Sigmoid colon (tissue), 4 donors: ENCODE measurements around the gene EFCAB13.

Source experiments
- CTCF ChIP-seq, 4 experiments: fragments of 450-650 bp in 3 of 4; fragments of 200-600 bp in 1 of 4; IDR thresholded peaks; one replicate each; pipeline ENCODE4 v1.5.1; 2016 to 2019; ENCODE audit warnings: antibody characterized with exemption in 4 of 4, mild to moderate bottlenecking in 3 of 4, moderate library complexity in 2 of 4
- POLR2A ChIP-seq, 2 donors: fragments of 450-650 bp; IDR thresholded peaks; one replicate each; pipeline ENCODE4 v1.6.1; 2016; ENCODE audit warnings: antibody characterized with exemption in 2 of 2, mild to moderate bottlenecking in 2 of 2, moderate library complexity in 2 of 2
- POLR2AphosphoS5 ChIP-seq, 4 donors: sonication (generic); formaldehyde crosslinking; IDR thresholded peaks; one replicate each; pipeline ENCODE4 v1.6.1; 2017; ENCODE audit warnings: antibody characterized with exemption in 4 of 4

GRCh38 chr17:47358652-47359051, 34.9 kb downstream of the EFCAB13 start:
- no peak for TF ChIP-seq CTCF (IDR thresholded peaks at IDR 0.05)
- no peak for TF ChIP-seq POLR2AphosphoS5 (IDR thresholded peaks at IDR 0.05)
- TF ChIP-seq POLR2A (IDR thresholded peaks at IDR 0.05) = no peak
